Breast epithelium (tissue), 3 donors: ENCODE results near the gene OSBPL5.

Experiments used
- POLR2A ChIP-seq: fragments of 450-650 bp; IDR thresholded peaks from one replicate; pipeline ENCODE4 v1.6.1; 2016; ENCODE audit warnings: antibody characterized with exemption, mild to moderate bottlenecking, moderate library complexity
- POLR2AphosphoS5 ChIP-seq, 3 donors: sonication (generic); formaldehyde crosslinking; IDR thresholded peaks; one replicate each; pipeline ENCODE4 v1.6.1; 2017; ENCODE audit warnings: antibody characterized with exemption in 3 of 3
- TF ChIP-seq, protein P1 (sequence below), 3 donors: fragments of 450-650 bp; IDR thresholded peaks; one replicate each; pipeline ENCODE4 v1.5.1; 2016 to 2017; ENCODE audit warnings: antibody characterized with exemption in 3 of 3, mild to moderate bottlenecking in 3 of 3, moderate library complexity in 3 of 3

- TF ChIP-seq, protein P1, sequence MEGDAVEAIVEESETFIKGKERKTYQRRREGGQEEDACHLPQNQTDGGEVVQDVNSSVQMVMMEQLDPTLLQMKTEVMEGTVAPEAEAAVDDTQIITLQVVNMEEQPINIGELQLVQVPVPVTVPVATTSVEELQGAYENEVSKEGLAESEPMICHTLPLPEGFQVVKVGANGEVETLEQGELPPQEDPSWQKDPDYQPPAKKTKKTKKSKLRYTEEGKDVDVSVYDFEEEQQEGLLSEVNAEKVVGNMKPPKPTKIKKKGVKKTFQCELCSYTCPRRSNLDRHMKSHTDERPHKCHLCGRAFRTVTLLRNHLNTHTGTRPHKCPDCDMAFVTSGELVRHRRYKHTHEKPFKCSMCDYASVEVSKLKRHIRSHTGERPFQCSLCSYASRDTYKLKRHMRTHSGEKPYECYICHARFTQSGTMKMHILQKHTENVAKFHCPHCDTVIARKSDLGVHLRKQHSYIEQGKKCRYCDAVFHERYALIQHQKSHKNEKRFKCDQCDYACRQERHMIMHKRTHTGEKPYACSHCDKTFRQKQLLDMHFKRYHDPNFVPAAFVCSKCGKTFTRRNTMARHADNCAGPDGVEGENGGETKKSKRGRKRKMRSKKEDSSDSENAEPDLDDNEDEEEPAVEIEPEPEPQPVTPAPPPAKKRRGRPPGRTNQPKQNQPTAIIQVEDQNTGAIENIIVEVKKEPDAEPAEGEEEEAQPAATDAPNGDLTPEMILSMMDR (IDR thresholded peaks at IDR 0.05), result no peak
- TF ChIP-seq POLR2AphosphoS5 (IDR thresholded peaks at IDR 0.05), result peak in 2 of 3 donors; percentile 8 to 45
- TF ChIP-seq POLR2A, result no peak
Observed at GRCh38 chr11:3153291-3153861, 11.7 kb downstream of the OSBPL5 start.
